ENCODE measurements around the gene SPRY2. TPM values are rescaled to one million over a fixed set of nuclear protein-coding genes. Genes with fewer than 3 reads are reported as not detected.

Gene SPRY2
- total RNA-seq, 2 experiments from 2014 or later = 0.33 to 0.45 TPM

GRCh38 chr13:80374901-80375300 is 34.0 kb upstream of the SPRY2 start:
- intact Hi-C loops (cut with DNase I, micrococcal nuclease) = no loop called here
- Histone ChIP-seq H3K4me1 (ENCODE audit: insufficient read depth, low read length) (no peaks in the 10 kb centered on the region), H3K27me3 (ENCODE audit: control insufficient read depth in 1 of 2, insufficient read depth in 2 of 2, low read length in 2 of 2) (no peaks in the 10 kb centered on the region), H3K9me3 (ENCODE audit: control insufficient read depth in 1 of 2, insufficient read depth in 1 of 2, low read length in 2 of 2) (no peaks in the 10 kb centered on the region), H3K27ac (ENCODE audit: low read depth in 1 of 2, low read length in 2 of 2) (no peak overlapping the region), H3K4me3 (ENCODE audit: low read length) (no peak overlapping the region), H3K36me3 (ENCODE audit: insufficient read depth, low read length) (no peaks in the 10 kb centered on the region)
- POLR2A ChIA-PET = no interaction called here
- Mint-ChIP-seq H3K27ac (no peak overlapping the region), H3K4me3 (no peak overlapping the region), H3K27me3 (no peaks in the 10 kb centered on the region), H3K9me3 (no peaks in the 10 kb centered on the region), H3K4me1 (ENCODE audit: low read depth) (no peaks in the 10 kb centered on the region), H3K36me3 (ENCODE audit: low read depth) (no peaks in the 10 kb centered on the region)
- CTCF ChIA-PET = no interaction called here
- ATAC-seq (ENCODE audit: poor library complexity) = no peak
- DNase-seq = no peak
- TF ChIP-seq, protein P1, sequence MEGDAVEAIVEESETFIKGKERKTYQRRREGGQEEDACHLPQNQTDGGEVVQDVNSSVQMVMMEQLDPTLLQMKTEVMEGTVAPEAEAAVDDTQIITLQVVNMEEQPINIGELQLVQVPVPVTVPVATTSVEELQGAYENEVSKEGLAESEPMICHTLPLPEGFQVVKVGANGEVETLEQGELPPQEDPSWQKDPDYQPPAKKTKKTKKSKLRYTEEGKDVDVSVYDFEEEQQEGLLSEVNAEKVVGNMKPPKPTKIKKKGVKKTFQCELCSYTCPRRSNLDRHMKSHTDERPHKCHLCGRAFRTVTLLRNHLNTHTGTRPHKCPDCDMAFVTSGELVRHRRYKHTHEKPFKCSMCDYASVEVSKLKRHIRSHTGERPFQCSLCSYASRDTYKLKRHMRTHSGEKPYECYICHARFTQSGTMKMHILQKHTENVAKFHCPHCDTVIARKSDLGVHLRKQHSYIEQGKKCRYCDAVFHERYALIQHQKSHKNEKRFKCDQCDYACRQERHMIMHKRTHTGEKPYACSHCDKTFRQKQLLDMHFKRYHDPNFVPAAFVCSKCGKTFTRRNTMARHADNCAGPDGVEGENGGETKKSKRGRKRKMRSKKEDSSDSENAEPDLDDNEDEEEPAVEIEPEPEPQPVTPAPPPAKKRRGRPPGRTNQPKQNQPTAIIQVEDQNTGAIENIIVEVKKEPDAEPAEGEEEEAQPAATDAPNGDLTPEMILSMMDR (IDR thresholded peaks at IDR 0.05) = no peak

GRCh38 chr13:80374444-80374843 is 33.5 kb upstream of the SPRY2 start:
- intact Hi-C loops (cut with DNase I, micrococcal nuclease) = no loop called here
- TF ChIP-seq, protein P1 (IDR thresholded peaks at IDR 0.05) = no peak
- Histone ChIP-seq H3K27me3 (ENCODE audit: control insufficient read depth in 1 of 2, insufficient read depth in 2 of 2, low read length in 2 of 2) (no peaks in the 10 kb centered on the region), H3K4me1 (ENCODE audit: insufficient read depth, low read length) (no peaks in the 10 kb centered on the region), H3K27ac (ENCODE audit: low read depth in 1 of 2, low read length in 2 of 2) (no peak overlapping the region), H3K36me3 (ENCODE audit: insufficient read depth, low read length) (no peaks in the 10 kb centered on the region), H3K9me3 (ENCODE audit: control insufficient read depth in 1 of 2, insufficient read depth in 1 of 2, low read length in 2 of 2) (no peaks in the 10 kb centered on the region), H3K4me3 (ENCODE audit: low read length) (no peak overlapping the region)
- no peaks in the 10 kb centered on the region for H3K9me3 Mint-ChIP-seq
- no peaks in the 10 kb centered on the region for H3K4me1 Mint-ChIP-seq (ENCODE audit: low read depth)
- H3K36me3 Mint-ChIP-seq (ENCODE audit: low read depth) = no peaks in the 10 kb centered on the region
- POLR2A ChIA-PET = no interaction called here
- no peaks in the 10 kb centered on the region for H3K27me3 Mint-ChIP-seq
- H3K4me3 Mint-ChIP-seq = no peak overlapping the region
- no peak for ATAC-seq (ENCODE audit: poor library complexity)
- CTCF ChIA-PET = no interaction called here
- DNase-seq = no peak
- H3K27ac Mint-ChIP-seq = no peak overlapping the region

GRCh38 chr13:80371840-80372509 is 31.0 kb upstream of the SPRY2 start:
- Mint-ChIP-seq H3K36me3 (ENCODE audit: low read depth) (no peaks in the 10 kb centered on the region), H3K27me3 (no peaks in the 10 kb centered on the region), H3K9me3 (no peaks in the 10 kb centered on the region), H3K4me3 (no peak overlapping the region), H3K27ac (no peak overlapping the region), H3K4me1 (ENCODE audit: low read depth) (no peaks in the 10 kb centered on the region)
- H3K4me1 ChIP-seq (ENCODE audit: insufficient read depth, low read length) = no peaks in the 10 kb centered on the region
- TF ChIP-seq, protein P1 (IDR thresholded peaks at IDR 0.05) = no peak
- no peaks in the 10 kb centered on the region for H3K27me3 ChIP-seq (ENCODE audit: control insufficient read depth in 1 of 2, insufficient read depth in 2 of 2, low read length in 2 of 2)
- CTCF ChIA-PET = no interaction called here
- DNase-seq (no peak), ATAC-seq (ENCODE audit: poor library complexity) (no peak)
- intact Hi-C loops (cut with DNase I, micrococcal nuclease) = no loop called here
- POLR2A ChIA-PET = no interaction called here
- H3K27ac ChIP-seq (ENCODE audit: low read depth in 1 of 2, low read length in 2 of 2) = no peak overlapping the region
- H3K9me3 ChIP-seq (ENCODE audit: control insufficient read depth in 1 of 2, insufficient read depth in 1 of 2, low read length in 2 of 2) = no peaks in the 10 kb centered on the region
- H3K4me3 ChIP-seq (ENCODE audit: low read length) = no peak overlapping the region
- no peaks in the 10 kb centered on the region for H3K36me3 ChIP-seq (ENCODE audit: insufficient read depth, low read length)
